HG02970 (cell line): ENCODE data around the gene CENPK.
"Not testable (repeated sequence)": the region's sequence is repeated elsewhere in the genome, so short reads cannot be mapped to it uniquely, and the experiment has no call there.

ENCODE experiments used
- ATAC-seq: cut with Tn5 transposase; IDR thresholded peaks from one replicate; pipeline ENCODE4 v1.9.1; 2021; ENCODE audit warnings: mild to moderate bottlenecking, moderate library complexity, moderate number of reproducible peaks; ENCODE audit not compliant: unreplicated experiment, low FRiP score

CENPK gene, protein sequence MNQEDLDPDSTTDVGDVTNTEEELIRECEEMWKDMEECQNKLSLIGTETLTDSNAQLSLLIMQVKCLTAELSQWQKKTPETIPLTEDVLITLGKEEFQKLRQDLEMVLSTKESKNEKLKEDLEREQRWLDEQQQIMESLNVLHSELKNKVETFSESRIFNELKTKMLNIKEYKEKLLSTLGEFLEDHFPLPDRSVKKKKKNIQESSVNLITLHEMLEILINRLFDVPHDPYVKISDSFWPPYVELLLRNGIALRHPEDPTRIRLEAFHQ

DNA sequence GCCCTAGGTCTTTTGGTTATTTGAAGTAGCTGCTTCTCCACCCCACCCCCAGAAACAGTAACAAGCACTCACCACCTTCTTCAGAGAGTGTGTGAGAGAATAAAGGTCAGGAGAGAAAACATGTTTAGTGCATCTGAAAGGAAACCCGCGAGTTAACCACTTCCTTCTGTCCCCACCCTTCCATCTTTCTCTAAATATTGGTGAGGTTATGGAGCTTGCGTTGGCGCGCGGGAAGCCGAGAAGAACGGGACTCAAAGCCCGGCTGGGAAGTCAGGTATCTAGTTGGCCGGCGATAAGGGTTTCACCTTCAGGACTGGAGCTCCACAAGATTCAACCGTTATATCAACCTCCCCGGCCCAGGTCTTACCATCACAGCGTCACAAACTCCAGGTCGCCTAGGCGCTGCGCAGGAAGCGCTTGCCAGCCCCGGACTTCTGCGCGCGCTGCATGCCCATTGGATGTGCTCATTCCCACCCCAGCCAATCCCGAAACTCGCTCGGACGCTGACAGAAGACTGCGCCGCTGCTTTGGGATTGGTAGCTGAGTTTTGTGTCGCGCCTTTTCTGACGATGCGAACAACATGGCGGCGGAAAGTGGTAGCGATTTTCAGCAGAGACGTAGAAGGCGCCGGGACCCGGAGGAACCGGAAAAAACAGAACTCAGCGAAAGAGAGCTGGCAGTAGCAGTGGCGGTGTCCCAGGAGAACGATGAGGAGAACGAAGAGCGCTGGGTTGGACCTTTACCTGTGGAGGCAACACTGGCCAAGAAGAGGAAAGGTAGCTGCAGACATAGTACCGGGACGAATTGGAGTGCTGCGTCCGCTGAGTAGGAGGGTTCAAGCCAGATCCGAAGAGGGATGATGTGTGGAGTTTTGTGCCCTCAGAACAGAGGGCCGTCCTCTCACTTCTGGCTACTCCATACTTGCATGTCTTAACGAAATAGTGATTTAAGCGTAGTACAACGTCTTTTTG is at the start of gene CENPK, which contains the start of gene PPWD1:
CENPK (minus strand) TSS at position 438 of the 971 bp plus-strand sequence. CDS start 8,261 bp downstream, outside the sequence.
PPWD1 (plus strand) TSS at position 566 of the 971 bp plus-strand sequence; CDS start at position 581, 15 bp downstream.
- peak; percentile 99 for ATAC-seq

- no peak for ATAC-seq
Observed at GRCh38 chr5:65612298-65612907, 49.4 kb upstream of the CENPK start.

DNA sequence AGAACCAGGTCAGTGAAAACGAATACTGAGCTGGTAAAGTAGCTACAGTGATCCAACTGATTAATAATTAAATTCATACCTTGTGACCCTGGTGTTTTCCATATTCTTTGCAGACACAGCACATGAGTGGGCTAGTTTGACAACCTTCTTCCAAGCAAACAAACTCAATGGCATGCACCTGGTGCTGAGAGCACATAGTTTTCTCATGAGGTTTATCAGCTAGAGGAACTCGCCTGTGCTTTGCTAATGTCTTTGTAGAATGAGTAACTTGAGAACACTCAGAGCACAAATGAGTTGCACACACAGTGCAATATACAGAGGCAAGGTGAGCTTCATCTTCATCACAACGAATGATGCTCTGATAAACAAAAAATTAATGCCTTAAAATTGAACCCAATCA is 48.6 kb upstream of the CENPK start:
- ATAC-seq = no peak

GRCh38 chr5:65601761-65602160 is 38.8 kb upstream of the CENPK start:
- not testable (repeated sequence) for ATAC-seq

DNA sequence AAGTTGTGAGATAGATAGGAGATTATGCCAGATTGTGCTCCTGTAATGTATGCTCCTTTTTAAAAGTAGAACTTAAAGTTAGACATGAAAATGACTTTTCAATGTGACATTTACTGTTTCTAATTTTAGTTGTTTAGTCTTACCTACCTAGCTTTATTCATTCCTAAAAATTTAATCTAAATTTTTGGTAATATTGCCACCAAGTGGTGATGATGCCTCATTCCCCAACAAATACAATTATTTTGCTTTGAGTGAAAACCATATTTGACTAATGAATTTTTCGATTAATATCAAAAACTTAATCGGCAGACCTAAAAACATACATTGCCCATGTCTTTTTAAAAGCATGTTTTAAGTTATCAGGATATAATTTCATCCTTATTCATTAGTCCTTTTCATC is 25.7 kb upstream of the CENPK start:
- ATAC-seq = no peak

GRCh38 chr5:65577141-65577540 is 14.2 kb upstream of the CENPK start:
- no peak for ATAC-seq

- ATAC-seq = no peak
Observed at GRCh38 chr5:65570598-65571226, 7.7 kb upstream of the CENPK start.

GRCh38 chr5:65566505-65566904 is 3.5 kb upstream of the CENPK start:
- ATAC-seq = no peak

GRCh38 chr5:65563777-65564176 is 809 bp upstream of the CENPK start:
- no peak for ATAC-seq

GRCh38 chr5:65556718-65557117 is 6.2 kb downstream of the CENPK start:
- no peak for ATAC-seq

GRCh38 chr5:65556181-65556580 is 6.8 kb downstream of the CENPK start:
- ATAC-seq = no peak

DNA sequence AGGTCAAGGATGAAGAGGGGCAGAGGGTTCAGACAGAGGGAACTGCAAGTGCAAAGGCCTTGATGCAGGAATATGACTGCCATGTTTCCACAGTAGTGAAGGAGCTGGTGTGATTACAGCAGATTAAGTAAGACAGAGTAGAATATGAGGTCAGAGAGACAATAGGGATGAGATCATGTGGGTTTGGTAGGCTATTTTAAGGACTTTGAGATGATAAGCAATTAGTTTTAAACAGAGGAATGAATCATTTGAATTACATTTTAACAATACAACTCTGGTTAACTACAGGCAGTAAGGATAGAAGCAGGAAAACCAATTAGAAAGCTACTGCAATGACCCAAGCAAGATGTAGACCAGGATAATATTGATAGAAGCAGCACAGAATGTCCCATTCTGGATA is 7.7 kb downstream of the CENPK start:
- no peak for ATAC-seq

- ATAC-seq = no peak
Observed at GRCh38 chr5:65553941-65554340, 9.0 kb downstream of the CENPK start.

DNA sequence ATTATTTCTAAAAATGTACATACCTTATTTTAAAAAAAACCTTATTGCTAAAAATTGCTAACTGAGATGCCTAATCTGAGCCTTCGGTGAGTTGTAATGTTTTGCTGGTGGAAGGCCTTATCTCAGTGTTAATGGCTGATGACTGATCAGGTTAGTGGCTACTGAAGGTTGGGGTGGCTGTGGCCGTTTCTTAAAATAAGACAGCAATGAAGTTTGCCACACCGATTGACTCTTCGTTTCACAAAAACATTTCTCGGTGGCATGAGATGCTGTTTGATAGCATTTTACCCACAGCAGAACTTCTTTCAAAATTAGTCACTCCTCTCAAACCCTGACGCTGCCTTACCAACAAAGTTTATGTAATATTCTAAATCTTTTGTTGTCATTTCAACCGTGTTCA is 14.7 kb downstream of the CENPK start:
- no peak for ATAC-seq

DNA sequence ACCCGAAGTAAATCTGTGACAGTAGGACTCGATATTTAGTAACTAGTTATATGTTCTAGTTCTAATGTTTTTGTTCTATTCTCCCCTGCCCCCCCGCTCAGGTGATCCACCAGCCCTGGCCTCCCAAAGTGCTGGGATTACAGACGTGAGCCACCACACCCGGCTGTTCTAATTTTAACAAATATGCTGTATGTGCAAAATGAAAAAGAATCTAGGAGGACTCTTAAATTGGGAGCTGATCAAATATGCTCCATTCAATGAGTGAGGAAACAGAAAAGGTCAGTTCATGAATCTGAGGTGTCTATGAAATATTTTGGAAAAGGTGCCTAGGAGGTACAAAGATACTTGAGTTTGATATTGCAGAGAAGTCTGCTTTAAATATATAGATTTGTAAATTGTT is 16.8 kb downstream of the CENPK start:
- no peak for ATAC-seq

- no peak for ATAC-seq
Observed at GRCh38 chr5:65544473-65544872, 18.5 kb downstream of the CENPK start.

DNA sequence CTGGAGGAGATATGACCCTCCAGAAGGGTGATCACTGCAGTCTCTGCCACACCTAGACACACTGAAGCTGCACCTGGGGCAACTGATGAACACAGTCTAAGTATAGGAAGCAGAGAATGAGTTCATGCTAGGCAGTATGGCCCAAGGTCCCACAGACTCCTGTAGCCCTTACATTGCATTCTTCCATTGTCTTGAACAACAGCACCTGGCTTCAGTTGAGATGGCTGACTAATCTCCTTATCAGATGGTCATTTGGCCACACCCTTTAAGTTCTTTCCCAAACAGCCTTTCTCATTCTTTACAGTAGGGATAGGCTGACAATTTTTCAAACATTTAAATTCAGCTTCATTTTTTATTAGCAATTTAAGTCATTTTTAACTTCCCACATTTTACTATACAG is 23.1 kb downstream of the CENPK start:
- no peak for ATAC-seq

GRCh38 chr5:65535529-65535987 is 27.4 kb downstream of the CENPK start:
- ATAC-seq = no peak

- ATAC-seq = no peak
Observed at GRCh38 chr5:65530904-65531303, 32.1 kb downstream of the CENPK start.

GRCh38 chr5:65525726-65526125 is 37.2 kb downstream of the CENPK start:
- ATAC-seq = no peak
